Gastroesophageal sphincter (tissue), 4 donors: Measurements from ENCODE around the gene NXPH4. TPM values are rescaled to one million over a fixed set of nuclear protein-coding genes. Genes with fewer than 3 reads are reported as not detected.

Experiments
- ATAC-seq: fragments of 150-250 bp; one replicate; pipeline ENCODE4 v1.9.1; 2016; ENCODE audit warnings: mild to moderate bottlenecking, moderate library complexity
- H3K27ac ChIP-seq, 4 donors: fragments of 200-600 bp; sonication (generic) in 3 of 4; 1 replicate in 3 of 4; 2 replicates in 1 of 4; pipeline ENCODE4 v1.5.1; 2016 to 2019
- H3K27me3 ChIP-seq: fragments of 200-600 bp; sonication (generic); one replicate; pipeline ENCODE4 v1.5.1; 2019
- H3K36me3 ChIP-seq, 2 donors: fragments of 200-600 bp; sonication (generic); one replicate each; pipeline ENCODE4 v1.5.1; 2019; ENCODE audit warnings: control low read depth in 1 of 2
- H3K4me1 ChIP-seq, 3 donors: fragments of 200-600 bp; sonication (generic); 1 replicate in 2 of 3; 2 replicates in 1 of 3; pipeline ENCODE4 v1.5.1; 2016 to 2019; ENCODE audit warnings: control low read depth in 2 of 3
- H3K4me3 ChIP-seq, 2 donors: fragments of 200-600 bp; sonication (generic); one replicate each; pipeline ENCODE4 v1.5.1; 2019; ENCODE audit warnings: mild to moderate bottlenecking in 1 of 2, moderate library complexity in 1 of 2
- H3K9me3 ChIP-seq, 3 donors: fragments of 200-600 bp; sonication (generic); one replicate each; pipeline ENCODE4 v1.5.1; 2017 to 2019; ENCODE audit warnings: control low read depth in 2 of 3
- EP300 ChIP-seq: sonication (generic); formaldehyde crosslinking; IDR thresholded peaks from one replicate; pipeline ENCODE4 v1.6.1; 2017; ENCODE audit warnings: antibody characterized with exemption, mild to moderate bottlenecking
- POLR2A ChIP-seq, 2 donors: fragments of 450-650 bp; IDR thresholded peaks; one replicate each; pipeline ENCODE4 v1.6.1; 2017; ENCODE audit warnings: antibody characterized with exemption in 2 of 2, mild to moderate bottlenecking in 2 of 2, moderate library complexity in 1 of 2
- POLR2AphosphoS5 ChIP-seq: sonication (generic); formaldehyde crosslinking; IDR thresholded peaks from one replicate; pipeline ENCODE4 v1.6.1; 2017; ENCODE audit warnings: antibody characterized with exemption
- WGBS, 2 donors: methylation state at CpG; one replicate each; pipeline ENCODE4 v1.1.5; 2018; ENCODE audit warnings: low coverage in 1 of 2; 5-methylcytosine and 5-hydroxymethylcytosine counted together
- total RNA-seq, 4 donors: library from RNA; depleted of rRNA; stranded (reverse); fragments of >200 nt; gene quantifications; one replicate each; pipeline ENCODE4 v1.1.0, GENCODE V29; 2016
- TF ChIP-seq, protein P1 (sequence below), 4 experiments: fragments of 200-600 bp in 2 of 4; fragments of 450-650 bp in 2 of 4; sonication (generic) in 1 of 4; IDR thresholded peaks; one replicate each; pipeline ENCODE4 v1.5.1; 2017 to 2019; ENCODE audit warnings: antibody characterized with exemption in 4 of 4, mild to moderate bottlenecking in 2 of 4, moderate library complexity in 2 of 4

The NXPH4 gene
- total RNA-seq, 4 donors from 2014 or later, result 1.1 TPM; not detected in 3

- Histone ChIP-seq H3K27ac (no peak overlapping the region), H3K9me3 (no peaks in the 10 kb centered on the region), H3K36me3 (peaks cover 0 to 2% of the 10 kb centered on the region in 2 donors), H3K4me1 (peaks cover 0 to under 1% (median 0%) of the 10 kb centered on the region in 3 donors), H3K4me3 (no peak overlapping the region), H3K27me3 (peaks cover 47% of the 10 kb centered on the region)
- TF ChIP-seq POLR2AphosphoS5 (no peak), EP300 (no peak), POLR2A (IDR thresholded peaks at IDR 0.05) (no peak)
- TF ChIP-seq, protein P1, sequence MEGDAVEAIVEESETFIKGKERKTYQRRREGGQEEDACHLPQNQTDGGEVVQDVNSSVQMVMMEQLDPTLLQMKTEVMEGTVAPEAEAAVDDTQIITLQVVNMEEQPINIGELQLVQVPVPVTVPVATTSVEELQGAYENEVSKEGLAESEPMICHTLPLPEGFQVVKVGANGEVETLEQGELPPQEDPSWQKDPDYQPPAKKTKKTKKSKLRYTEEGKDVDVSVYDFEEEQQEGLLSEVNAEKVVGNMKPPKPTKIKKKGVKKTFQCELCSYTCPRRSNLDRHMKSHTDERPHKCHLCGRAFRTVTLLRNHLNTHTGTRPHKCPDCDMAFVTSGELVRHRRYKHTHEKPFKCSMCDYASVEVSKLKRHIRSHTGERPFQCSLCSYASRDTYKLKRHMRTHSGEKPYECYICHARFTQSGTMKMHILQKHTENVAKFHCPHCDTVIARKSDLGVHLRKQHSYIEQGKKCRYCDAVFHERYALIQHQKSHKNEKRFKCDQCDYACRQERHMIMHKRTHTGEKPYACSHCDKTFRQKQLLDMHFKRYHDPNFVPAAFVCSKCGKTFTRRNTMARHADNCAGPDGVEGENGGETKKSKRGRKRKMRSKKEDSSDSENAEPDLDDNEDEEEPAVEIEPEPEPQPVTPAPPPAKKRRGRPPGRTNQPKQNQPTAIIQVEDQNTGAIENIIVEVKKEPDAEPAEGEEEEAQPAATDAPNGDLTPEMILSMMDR (IDR thresholded peaks at IDR 0.05), result no peak
- WGBS, 2 donors, result 70 to 87% methylated on average over 5 to 6 of the region's 7 CpGs
- ATAC-seq, result no peak
Measured at GRCh38 chr12:57248934-57249742, 32.5 kb downstream of the NXPH4 start.

DNA sequence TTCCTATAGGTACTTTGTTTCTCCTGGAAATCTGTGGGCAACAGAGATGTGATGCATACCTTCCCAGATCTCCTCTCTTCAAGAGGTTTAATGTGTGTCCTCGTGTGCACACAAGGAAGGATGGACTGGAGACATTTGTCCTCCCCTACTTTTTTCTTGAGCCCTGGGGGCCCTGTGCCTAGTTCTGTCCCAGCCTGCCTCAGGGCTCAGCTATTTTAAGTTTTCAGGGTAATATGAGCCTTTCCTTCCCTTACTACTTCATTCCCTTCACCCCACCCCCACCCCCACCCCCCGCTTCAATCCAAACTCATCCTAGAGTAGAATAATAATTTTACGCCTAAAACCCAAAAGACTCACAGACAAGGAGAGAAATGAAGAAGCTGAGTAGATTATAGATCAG lies 33.9 kb downstream of the NXPH4 start:
- ATAC-seq, result no peak
- no peak for TF ChIP-seq POLR2A (IDR thresholded peaks at IDR 0.05)
- TF ChIP-seq POLR2AphosphoS5, result no peak
- TF ChIP-seq, protein P1 (IDR thresholded peaks at IDR 0.05), result no peak
- no peak for TF ChIP-seq EP300
- no peaks in the 10 kb centered on the region for H3K4me1 ChIP-seq
- H3K9me3 ChIP-seq, result no peaks in the 10 kb centered on the region
- no peak overlapping the region for H3K27ac ChIP-seq
- peaks cover 34% of the 10 kb centered on the region for H3K27me3 ChIP-seq
- no peak overlapping the region for H3K4me3 ChIP-seq
- 50% methylated on average over 1 of the region's 3 CpGs for WGBS, 2 donors
- peaks cover 0 to 16% of the 10 kb centered on the region in 2 donors for H3K36me3 ChIP-seq

DNA sequence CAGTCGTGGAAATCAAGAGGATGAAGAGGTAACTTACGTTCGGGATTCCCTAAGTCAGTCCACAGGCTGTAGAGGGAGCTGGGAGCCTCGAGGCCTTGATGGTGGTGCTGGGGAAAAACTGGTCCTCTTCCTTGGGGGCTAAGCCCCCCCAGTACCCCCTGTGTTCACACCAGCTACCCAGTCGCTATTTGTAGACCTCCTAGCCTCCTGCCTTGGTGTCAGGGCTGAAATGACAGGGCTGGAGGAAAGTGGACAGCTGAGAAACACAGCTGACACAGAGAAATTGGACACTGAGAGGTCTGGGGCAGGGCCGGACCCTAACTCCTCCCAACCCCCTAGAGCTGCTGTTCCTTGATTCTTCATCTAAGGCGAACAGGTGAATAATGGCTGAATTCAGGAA lies 34.4 kb downstream of the NXPH4 start, which contains the start of gene STAC3:
TSS of gene STAC3 (minus strand) at position 232 of the 400 bp plus-strand sequence. CDS start 1,551 bp downstream, outside the sequence.
- Histone ChIP-seq H3K27me3 (peaks cover 31% of the 10 kb centered on the region), H3K27ac (no peak within 1 kb of the TSS), H3K4me3 (no peak within 1 kb of the TSS), H3K36me3 (peaks cover 0 to 20% of the 10 kb centered on the region in 2 donors), H3K9me3 (no peaks in the 10 kb centered on the region), H3K4me1 (no peaks in the 10 kb centered on the region)
- WGBS, 2 donors, result 26 to 64% methylated on average over 4 to 6 of the region's 7 CpGs
- ATAC-seq, result no peak
- TF ChIP-seq POLR2AphosphoS5 (no peak), POLR2A (IDR thresholded peaks at IDR 0.05) (no peak)
- TF ChIP-seq, protein P1 (IDR thresholded peaks at IDR 0.05), result no peak

GRCh38 chr12:57254506-57255280 lies 38.1 kb downstream of the NXPH4 start:
- peaks cover 0 to 57% of the 10 kb centered on the region in 2 donors for H3K36me3 ChIP-seq
- no peaks in the 10 kb centered on the region for H3K4me1 ChIP-seq
- TF ChIP-seq, protein P1 (IDR thresholded peaks at IDR 0.05), result no peak
- TF ChIP-seq POLR2A (IDR thresholded peaks at IDR 0.05) (no peak), EP300 (no peak), POLR2AphosphoS5 (no peak)
- no peak overlapping the region for H3K4me3 ChIP-seq
- 65 to 87% methylated on average over 3 of the region's 14 CpGs for WGBS, 2 donors
- no peak overlapping the region for H3K27ac ChIP-seq
- peaks cover 1% of the 10 kb centered on the region for H3K27me3 ChIP-seq
- ATAC-seq, result no peak
- H3K9me3 ChIP-seq, result no peaks in the 10 kb centered on the region
